Activated CD4-positive, alpha-beta T cell treated with anti-CD3 and anti-CD28 coated beads for 24 hours (primary cell): ENCODE data around the gene PPFIBP2.

Experiments
- DNase-seq, 2 donors: peaks; one replicate each; pipeline ENCODE4 v3.0.0-alpha.2; 2020; ENCODE audit warnings: low read depth in 2 of 2

The PPFIBP2 gene

GRCh38 chr11:7513234-7514098 lies at the start of gene PPFIBP2:
Gene PPFIBP2 (plus strand): TSS chr11:7513999. CDS start chr11:7549476, 35,477 bp downstream.
- peak; percentile 72 to 77 for DNase-seq

GRCh38 chr11:7467652-7468051 lies 46.1 kb upstream of the PPFIBP2 start:
- DNase-seq, result no peak

GRCh38 chr11:7469351-7469865 lies 44.4 kb upstream of the PPFIBP2 start:
- no peak for DNase-seq

GRCh38 chr11:7471071-7471470 lies 42.7 kb upstream of the PPFIBP2 start:
- DNase-seq, result no peak

GRCh38 chr11:7473717-7474116 lies 40.1 kb upstream of the PPFIBP2 start:
- DNase-seq, result no peak

- DNase-seq, result no peak
These were observed 33.7 kb upstream of the PPFIBP2 start for GRCh38 chr11:7480113-7480512.

- no peak for DNase-seq
These were observed 29.7 kb upstream of the PPFIBP2 start for GRCh38 chr11:7484131-7484530.

- no peak for DNase-seq
These were observed 29.2 kb upstream of the PPFIBP2 start for GRCh38 chr11:7484645-7485044.

GRCh38 chr11:7485186-7486097 lies 28.4 kb upstream of the PPFIBP2 start, which contains the start of gene OLFML1:
Gene OLFML1 (plus strand): TSS chr11:7485506. CDS start chr11:7485876, 370 bp downstream.
- no peak for DNase-seq

GRCh38 chr11:7486098-7486780 lies 27.6 kb upstream of the PPFIBP2 start:
- no peak for DNase-seq

GRCh38 chr11:7486781-7487140 lies 27.0 kb upstream of the PPFIBP2 start:
- DNase-seq, result no peak

- no peak for DNase-seq
These were observed 26.4 kb upstream of the PPFIBP2 start for GRCh38 chr11:7487360-7487759.

- DNase-seq, result no peak
These were observed 25.1 kb upstream of the PPFIBP2 start for GRCh38 chr11:7488681-7489080.

GRCh38 chr11:7489376-7489775 lies 24.4 kb upstream of the PPFIBP2 start:
- DNase-seq, result no peak

- DNase-seq, result no peak
These were observed 23.7 kb upstream of the PPFIBP2 start for GRCh38 chr11:7490054-7490453.

- no peak for DNase-seq
These were observed 23.3 kb upstream of the PPFIBP2 start for GRCh38 chr11:7490535-7490934.

GRCh38 chr11:7492253-7492652 lies 21.5 kb upstream of the PPFIBP2 start:
- no peak for DNase-seq

GRCh38 chr11:7493670-7494069 lies 20.1 kb upstream of the PPFIBP2 start:
- DNase-seq, result no peak

- DNase-seq, result no peak
These were observed 19.6 kb upstream of the PPFIBP2 start for GRCh38 chr11:7494086-7494745.

- DNase-seq, result no peak
These were observed 17.8 kb upstream of the PPFIBP2 start for GRCh38 chr11:7495882-7496551.

GRCh38 chr11:7498193-7498592 lies 15.6 kb upstream of the PPFIBP2 start:
- no peak for DNase-seq
